WERI-Rb-1 (cell line): ENCODE measurements around the gene SEC22C.
A peak's percentile ranks its signal among the peaks of the same experiment; 100 is the strongest.

ENCODE experiments used
- DNase-seq: peaks from one replicate; pipeline ENCODE4 v3.0.0-alpha.2; 2020
- H3K27ac ChIP-seq: fragments of 250-450 bp; sonication (Bioruptor Pico); 2 replicates; pipeline ENCODE4 v1.5.1; 2020; ENCODE audit warnings: mild to moderate bottlenecking, moderate library complexity
- H3K27me3 ChIP-seq: fragments of 250-450 bp; sonication (Bioruptor Pico); 2 replicates; pipeline ENCODE4 v1.5.1; 2021; ENCODE audit warnings: mild to moderate bottlenecking, low read depth, moderate library complexity; ENCODE audit not compliant: insufficient read depth, severe bottlenecking
- H3K36me3 ChIP-seq: fragments of 250-450 bp; sonication (Bioruptor Pico); 2 replicates; pipeline ENCODE4 v1.5.1; 2020; ENCODE audit warnings: mild to moderate bottlenecking, moderate library complexity
- H3K4me3 ChIP-seq: 2 replicates; pipeline ENCODE4 v1.5.1; 2011; ENCODE audit warnings: low read depth, mild to moderate bottlenecking, control low read depth, low read length
- H3K9me3 ChIP-seq: fragments of 250-450 bp; sonication (Bioruptor Pico); 2 replicates; pipeline ENCODE4 v1.5.1; 2021; ENCODE audit warnings: mild to moderate bottlenecking, moderate library complexity; ENCODE audit not compliant: severe bottlenecking
- CTCF ChIP-seq: IDR thresholded peaks from 2 replicates; pipeline ENCODE4 v1.5.1; 2011; ENCODE audit warnings: low read depth, mild to moderate bottlenecking, control low read depth, inconsistent platforms, low read length

Gene SEC22C

GRCh38 chr3:42552830-42553229 lies 28.9 kb downstream of the SEC22C start:
- H3K27ac ChIP-seq: no peak overlapping the region
- H3K27me3 ChIP-seq: no peaks in the 10 kb centered on the region
- H3K9me3 ChIP-seq: no peaks in the 10 kb centered on the region
- no peak for DNase-seq
- peaks cover 42% of the 10 kb centered on the region for H3K36me3 ChIP-seq
- H3K4me3 ChIP-seq: no peak overlapping the region
- TF ChIP-seq CTCF: no peak

DNA sequence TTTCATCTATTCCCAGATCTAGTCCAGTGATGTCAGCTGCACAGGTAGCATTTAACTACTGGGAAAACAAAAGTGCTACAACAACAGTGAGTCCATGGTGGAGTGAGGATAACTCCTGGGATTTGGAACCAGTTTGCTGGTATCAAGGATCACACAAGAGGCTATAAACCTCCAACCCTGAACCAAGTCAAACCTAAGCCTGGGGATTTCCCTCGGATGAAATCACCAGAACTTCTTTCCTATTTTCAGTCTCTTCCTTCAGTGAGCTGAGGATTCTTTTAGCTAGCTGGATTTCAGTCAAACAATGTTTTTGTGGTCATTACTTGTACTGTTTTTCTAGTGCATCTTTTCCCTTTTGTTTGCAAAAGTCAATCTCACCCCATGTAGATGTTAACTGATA lies 31.5 kb downstream of the SEC22C start:
- no peak overlapping the region for H3K27ac ChIP-seq
- H3K9me3 ChIP-seq: no peaks in the 10 kb centered on the region
- no peak for TF ChIP-seq CTCF
- H3K36me3 ChIP-seq: peaks cover 26% of the 10 kb centered on the region
- H3K27me3 ChIP-seq: no peaks in the 10 kb centered on the region
- no peak overlapping the region for H3K4me3 ChIP-seq
- no peak for DNase-seq

- Histone ChIP-seq H3K27ac (no peak overlapping the region), H3K36me3 (peaks cover 15% of the 10 kb centered on the region), H3K27me3 (no peaks in the 10 kb centered on the region), H3K9me3 (no peaks in the 10 kb centered on the region), H3K4me3 (no peak overlapping the region)
- DNase-seq: no peak
- no peak for TF ChIP-seq CTCF
These were observed 32.6 kb downstream of the SEC22C start for GRCh38 chr3:42549131-42549530.

DNA sequence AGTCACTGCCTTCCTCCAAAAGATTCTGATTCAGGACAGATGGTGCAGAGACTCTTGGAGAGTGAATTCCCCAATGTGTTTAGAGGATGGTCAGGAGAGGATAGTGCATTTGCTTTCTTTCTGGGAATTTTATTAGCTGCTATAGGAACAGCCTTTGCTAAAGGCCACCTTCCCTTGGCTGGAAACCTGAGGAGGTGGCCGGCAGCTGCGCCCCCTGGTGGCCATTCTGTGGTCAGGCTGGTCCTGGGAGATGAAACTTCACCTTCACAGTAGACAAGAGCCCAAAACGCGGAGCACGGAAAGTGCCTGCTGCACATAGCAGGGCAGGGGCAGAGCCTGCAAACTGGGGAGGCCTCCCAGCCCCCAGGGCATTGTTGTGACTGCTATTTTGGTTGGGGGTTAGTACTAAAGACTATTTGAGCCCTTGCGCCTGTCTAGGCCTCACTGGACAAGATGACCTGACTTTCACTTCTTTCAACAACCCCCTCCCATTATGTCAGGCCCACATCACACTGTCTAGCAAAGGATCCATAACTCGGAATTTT lies 34.3 kb downstream of the SEC22C start:
- no peak overlapping the region for H3K27ac ChIP-seq
- H3K9me3 ChIP-seq: no peaks in the 10 kb centered on the region
- peak; percentile 90 for TF ChIP-seq CTCF
- H3K27me3 ChIP-seq: no peaks in the 10 kb centered on the region
- H3K36me3 ChIP-seq: no peaks in the 10 kb centered on the region; the same call in 1 of the 2 replicates
- no peak overlapping the region for H3K4me3 ChIP-seq
- peak; percentile 75 for DNase-seq

DNA sequence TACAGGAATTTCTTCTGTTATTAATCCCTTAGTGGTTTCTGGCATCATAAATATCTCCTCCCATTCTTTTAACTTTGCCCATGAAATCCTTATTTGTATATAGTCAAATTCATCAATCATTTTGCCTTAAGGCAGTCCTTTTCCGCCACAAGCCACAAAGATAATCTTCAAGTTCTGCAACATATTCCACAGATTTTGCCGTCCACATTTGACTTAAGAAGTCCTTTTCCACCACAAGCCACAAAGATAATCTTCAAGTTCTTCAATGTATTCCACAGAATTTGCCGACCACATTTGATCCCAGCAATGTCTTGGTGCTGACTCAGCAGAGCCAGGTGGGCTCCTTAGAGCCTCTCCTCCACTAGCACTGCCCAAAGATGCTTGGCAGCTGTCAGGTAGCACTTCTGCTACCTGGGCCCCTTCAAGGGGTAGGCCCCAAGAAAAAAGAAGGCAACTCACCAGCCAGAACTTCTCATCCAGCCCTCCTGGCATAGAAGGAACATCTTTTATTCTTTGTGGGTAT lies 35.0 kb downstream of the SEC22C start:
- Histone ChIP-seq H3K27me3 (no peaks in the 10 kb centered on the region), H3K27ac (no peak overlapping the region), H3K36me3 (no peaks in the 10 kb centered on the region; the same call in 1 of the 2 replicates), H3K4me3 (no peak overlapping the region), H3K9me3 (no peaks in the 10 kb centered on the region)
- no peak for DNase-seq
- TF ChIP-seq CTCF: no peak

DNA sequence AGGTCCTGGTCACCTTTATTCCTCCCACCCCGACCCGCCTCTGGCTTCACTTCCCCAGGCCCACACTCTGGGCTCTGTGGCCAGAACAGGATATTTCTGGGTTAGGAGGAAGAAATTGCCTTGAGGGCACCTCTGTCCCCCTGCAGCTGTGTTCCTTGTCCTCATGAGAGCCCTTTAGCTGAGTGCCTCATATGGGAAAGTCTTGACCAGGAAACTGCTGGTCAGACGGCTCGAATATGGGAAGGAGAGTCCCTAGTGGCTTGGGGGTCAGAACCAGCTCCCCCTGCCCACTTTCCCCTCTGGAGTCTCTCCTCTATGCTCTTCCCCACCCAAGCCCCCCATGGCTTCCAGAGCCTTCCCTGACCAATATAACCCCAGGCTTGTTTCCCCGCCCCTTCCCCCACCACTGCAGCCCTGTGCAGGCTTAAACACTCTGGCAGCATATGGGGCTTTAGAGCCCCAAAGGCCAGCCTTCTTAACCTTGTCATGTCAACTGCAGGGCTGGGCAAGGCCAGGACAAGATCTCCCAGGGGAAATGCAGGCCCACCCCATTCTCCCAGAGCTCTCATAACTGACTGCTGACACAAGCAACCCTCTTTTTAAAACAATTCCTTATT lies 36.4 kb downstream of the SEC22C start:
- H3K27me3 ChIP-seq: no peaks in the 10 kb centered on the region
- no peak for TF ChIP-seq CTCF
- no peaks in the 10 kb centered on the region; the same call in 1 of the 2 replicates for H3K36me3 ChIP-seq
- H3K27ac ChIP-seq: peak overlapping the region; percentile 78
- H3K4me3 ChIP-seq: no peak overlapping the region
- no peaks in the 10 kb centered on the region for H3K9me3 ChIP-seq
- peak; percentile 84 for DNase-seq
